ENCODE measurements around the gene ACOX3. TPM values are rescaled to one million over a fixed set of nuclear protein-coding genes. Genes with fewer than 3 reads are reported as not detected.

ACOX3 gene
- total RNA-seq, 2 experiments from 2014 or later, result 12.7 to 16.8 TPM

GRCh38 chr4:8369426-8370105 lies 71.0 kb downstream of the ACOX3 start:
- Histone ChIP-seq H3K4me3 (ENCODE audit: low read depth, low read length, poor library complexity, severe bottlenecking) (no peak overlapping the region), H3K27ac (ENCODE audit: low read depth, low read length, poor library complexity, severe bottlenecking) (no peak overlapping the region), H2AFZ (ENCODE audit: low read length) (no peak overlapping the region), H3K9me2 (ENCODE audit: insufficient read depth, low read length) (no peaks in the 10 kb centered on the region), H3K4me2 (ENCODE audit: low read length) (no peak overlapping the region), H3K4me1 (ENCODE audit: insufficient read depth, low read length, poor library complexity, severe bottlenecking) (no peaks in the 10 kb centered on the region), H3K36me3 (ENCODE audit: insufficient read depth, low read length) (no peaks in the 10 kb centered on the region), H4K20me1 (ENCODE audit: insufficient read depth, low read length) (no peaks in the 10 kb centered on the region), H3K9me3 (ENCODE audit: low read length) (no peaks in the 10 kb centered on the region), H3K79me2 (ENCODE audit: insufficient read depth, low read depth, low read length) (no peaks in the 10 kb centered on the region)
- ChIA-PET CTCF (ENCODE audit: unreplicated experiment) (no interaction called here), POLR2A (no interaction called here)
- no TSS peak for BruUV-seq (replicated peaks)
- intact Hi-C loops (cut with micrococcal nuclease; ENCODE audit: unreplicated experiment), result no loop called here
- TF ChIP-seq EZH2phosphoT487 (IDR thresholded peaks at IDR 0.05; ENCODE audit: borderline replicate concordance, low read depth, low read length) (no peak), CTCF (conservative IDR thresholded peaks at IDR 0.05; ENCODE audit: low read length) (no peak)
- DNase-seq (ENCODE audit: low spot score), result no peak

GRCh38 chr4:8368998-8369397 lies 71.5 kb downstream of the ACOX3 start:
- TF ChIP-seq CTCF (conservative IDR thresholded peaks at IDR 0.05; ENCODE audit: low read length), result no peak
- TF ChIP-seq EZH2phosphoT487 (IDR thresholded peaks at IDR 0.05; ENCODE audit: borderline replicate concordance, low read depth, low read length), result no peak
- intact Hi-C loops (cut with micrococcal nuclease; ENCODE audit: unreplicated experiment), result no loop called here

GRCh38 chr4:8368061-8368481 lies 72.5 kb downstream of the ACOX3 start:
- intact Hi-C loops (cut with micrococcal nuclease; ENCODE audit: unreplicated experiment), result no loop called here
- POLR2A ChIA-PET, result interaction anchor here (1.5 kb wide), 1 partner anchor 25 kb away, joined by 5 read pairs; no protein-coding TSS in a partner anchor

More at GRCh38 chr4:8368998-8369397, 71.5 kb downstream of the ACOX3 start:
- Histone ChIP-seq H3K79me2 (ENCODE audit: insufficient read depth, low read depth, low read length) (no peaks in the 10 kb centered on the region), H3K9me3 (ENCODE audit: low read length) (no peaks in the 10 kb centered on the region), H3K4me3 (ENCODE audit: low read depth, low read length, poor library complexity, severe bottlenecking) (no peak overlapping the region), H3K27ac (ENCODE audit: low read depth, low read length, poor library complexity, severe bottlenecking) (no peak overlapping the region), H4K20me1 (ENCODE audit: insufficient read depth, low read length) (no peaks in the 10 kb centered on the region), H3K9me2 (ENCODE audit: insufficient read depth, low read length) (no peaks in the 10 kb centered on the region), H3K36me3 (ENCODE audit: insufficient read depth, low read length) (no peaks in the 10 kb centered on the region), H3K4me1 (ENCODE audit: insufficient read depth, low read length, poor library complexity, severe bottlenecking) (no peaks in the 10 kb centered on the region), H3K4me2 (ENCODE audit: low read length) (no peak overlapping the region), H2AFZ (ENCODE audit: low read length) (no peak overlapping the region)
- ChIA-PET CTCF (ENCODE audit: unreplicated experiment) (no interaction called here), POLR2A (no interaction called here)
- DNase-seq (ENCODE audit: low spot score), result no peak
- no TSS peak for BruUV-seq (replicated peaks)

More at GRCh38 chr4:8368061-8368481, 72.5 kb downstream of the ACOX3 start:
- no peaks in the 10 kb centered on the region for H3K9me2 ChIP-seq (ENCODE audit: insufficient read depth, low read length)
- no peak for DNase-seq (ENCODE audit: low spot score)
- H3K27ac ChIP-seq (ENCODE audit: low read depth, low read length, poor library complexity, severe bottlenecking), result no peak overlapping the region
- no TSS peak for BruUV-seq (replicated peaks)
- no peaks in the 10 kb centered on the region for H3K9me3 ChIP-seq (ENCODE audit: low read length)
- CTCF ChIA-PET (ENCODE audit: unreplicated experiment), result no interaction called here
- no peaks in the 10 kb centered on the region for H4K20me1 ChIP-seq (ENCODE audit: insufficient read depth, low read length)
- no peak overlapping the region for H3K4me3 ChIP-seq (ENCODE audit: low read depth, low read length, poor library complexity, severe bottlenecking)
- H3K4me1 ChIP-seq (ENCODE audit: insufficient read depth, low read length, poor library complexity, severe bottlenecking), result no peaks in the 10 kb centered on the region
- H3K36me3 ChIP-seq (ENCODE audit: insufficient read depth, low read length), result no peaks in the 10 kb centered on the region
- H2AFZ ChIP-seq (ENCODE audit: low read length), result no peak overlapping the region
- no peak overlapping the region for H3K4me2 ChIP-seq (ENCODE audit: low read length)
- no peak for TF ChIP-seq EZH2phosphoT487 (IDR thresholded peaks at IDR 0.05; ENCODE audit: borderline replicate concordance, low read depth, low read length)
- TF ChIP-seq CTCF (conservative IDR thresholded peaks at IDR 0.05; ENCODE audit: low read length), result no peak
- no peaks in the 10 kb centered on the region for H3K79me2 ChIP-seq (ENCODE audit: insufficient read depth, low read depth, low read length)

Measured in OCI-LY7 (cell line).